ENCODE data around the gene SPG7. TPM values are rescaled to one million over a fixed set of nuclear protein-coding genes. Genes with fewer than 3 reads are reported as not detected.

SPG7 gene
- total and polyA plus RNA-seq, 12 donors = 69.8 to 145 (median 101) TPM

DNA sequence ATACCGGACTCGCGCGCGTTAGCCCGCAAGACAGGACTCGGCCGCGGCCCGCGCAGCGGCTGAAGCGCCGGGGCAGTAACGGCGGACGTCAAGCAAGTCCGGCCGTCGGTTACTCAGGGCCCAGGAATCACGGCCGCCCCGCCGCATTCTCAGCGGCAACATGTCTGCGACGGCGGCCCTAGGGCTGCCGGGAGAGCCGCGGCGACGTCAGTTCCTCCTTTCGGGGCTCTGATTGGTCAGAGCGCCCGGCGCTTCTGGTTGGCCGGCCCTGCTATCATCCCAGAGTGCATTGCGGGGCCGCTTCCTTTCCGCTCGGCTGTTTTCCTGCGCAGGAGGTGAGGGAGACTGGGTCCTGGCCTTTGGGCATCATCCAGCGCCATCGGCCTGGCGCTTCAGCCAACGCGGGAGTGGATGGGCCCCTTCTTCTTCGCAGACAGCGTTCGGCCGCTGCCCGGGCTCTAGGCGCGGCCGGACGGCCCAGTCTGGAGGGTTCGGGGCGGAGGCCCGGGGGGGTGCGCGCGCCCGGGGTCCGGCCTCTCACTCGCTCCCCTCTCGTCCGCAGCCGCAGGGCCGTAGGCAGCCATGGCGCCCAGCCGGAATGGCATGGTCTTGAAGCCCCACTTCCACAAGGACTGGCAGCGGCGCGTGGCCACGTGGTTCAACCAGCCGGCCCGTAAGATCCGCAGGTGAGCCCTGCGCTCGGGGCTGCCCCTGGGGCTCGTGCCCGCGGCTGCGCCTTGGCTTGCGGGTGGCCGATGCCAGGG, 52.4 kb downstream of the SPG7 start, which contains the start of gene RPL13:
Gene RPL13, plus strand, starts transcription at position 305 of the 764 bp plus-strand sequence. Its CDS starts 278 bp downstream, at position 583.
- H3K36me3 ChIP-seq = peaks cover 0 to 63% (median 35%) of the 10 kb centered on the region in 9 donors
- peak; percentile 94 to 95 for DNase-seq
- TF ChIP-seq, protein P1, sequence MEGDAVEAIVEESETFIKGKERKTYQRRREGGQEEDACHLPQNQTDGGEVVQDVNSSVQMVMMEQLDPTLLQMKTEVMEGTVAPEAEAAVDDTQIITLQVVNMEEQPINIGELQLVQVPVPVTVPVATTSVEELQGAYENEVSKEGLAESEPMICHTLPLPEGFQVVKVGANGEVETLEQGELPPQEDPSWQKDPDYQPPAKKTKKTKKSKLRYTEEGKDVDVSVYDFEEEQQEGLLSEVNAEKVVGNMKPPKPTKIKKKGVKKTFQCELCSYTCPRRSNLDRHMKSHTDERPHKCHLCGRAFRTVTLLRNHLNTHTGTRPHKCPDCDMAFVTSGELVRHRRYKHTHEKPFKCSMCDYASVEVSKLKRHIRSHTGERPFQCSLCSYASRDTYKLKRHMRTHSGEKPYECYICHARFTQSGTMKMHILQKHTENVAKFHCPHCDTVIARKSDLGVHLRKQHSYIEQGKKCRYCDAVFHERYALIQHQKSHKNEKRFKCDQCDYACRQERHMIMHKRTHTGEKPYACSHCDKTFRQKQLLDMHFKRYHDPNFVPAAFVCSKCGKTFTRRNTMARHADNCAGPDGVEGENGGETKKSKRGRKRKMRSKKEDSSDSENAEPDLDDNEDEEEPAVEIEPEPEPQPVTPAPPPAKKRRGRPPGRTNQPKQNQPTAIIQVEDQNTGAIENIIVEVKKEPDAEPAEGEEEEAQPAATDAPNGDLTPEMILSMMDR (IDR thresholded peaks at IDR 0.05) = peak in 1 of 9 donors; percentile 18
- peak within 1 kb of the TSS; percentile 85 to 99 (median 96) for H3K27ac ChIP-seq
- peaks cover 21 to 68% (median 52%) of the 10 kb centered on the region in 9 donors for H3K4me1 ChIP-seq
- peak within 1 kb of the TSS; percentile 70 to 98 (median 84) for H3K4me3 ChIP-seq
- H3K9me3 ChIP-seq = no peaks in the 10 kb centered on the region
- ATAC-seq = peak; percentile 93 to 98 (median 97)
- H3K27me3 ChIP-seq = no peaks in the 10 kb centered on the region
- WGBS, 2 donors = 1% methylated on average over 69 to 87 of the region's 87 CpGs
- intact Hi-C loops (cut with DNase I) = loop anchor here in 3 of 10 donors (5.0 to 10.0 kb wide), 4 partner anchors 56 to 318 kb away; partner anchors contain the start of genes SPG7 (in 1 of the 3), VPS9D1 (in 1 of the 3) and ZNF276 (in 1 of the 3)

DNA sequence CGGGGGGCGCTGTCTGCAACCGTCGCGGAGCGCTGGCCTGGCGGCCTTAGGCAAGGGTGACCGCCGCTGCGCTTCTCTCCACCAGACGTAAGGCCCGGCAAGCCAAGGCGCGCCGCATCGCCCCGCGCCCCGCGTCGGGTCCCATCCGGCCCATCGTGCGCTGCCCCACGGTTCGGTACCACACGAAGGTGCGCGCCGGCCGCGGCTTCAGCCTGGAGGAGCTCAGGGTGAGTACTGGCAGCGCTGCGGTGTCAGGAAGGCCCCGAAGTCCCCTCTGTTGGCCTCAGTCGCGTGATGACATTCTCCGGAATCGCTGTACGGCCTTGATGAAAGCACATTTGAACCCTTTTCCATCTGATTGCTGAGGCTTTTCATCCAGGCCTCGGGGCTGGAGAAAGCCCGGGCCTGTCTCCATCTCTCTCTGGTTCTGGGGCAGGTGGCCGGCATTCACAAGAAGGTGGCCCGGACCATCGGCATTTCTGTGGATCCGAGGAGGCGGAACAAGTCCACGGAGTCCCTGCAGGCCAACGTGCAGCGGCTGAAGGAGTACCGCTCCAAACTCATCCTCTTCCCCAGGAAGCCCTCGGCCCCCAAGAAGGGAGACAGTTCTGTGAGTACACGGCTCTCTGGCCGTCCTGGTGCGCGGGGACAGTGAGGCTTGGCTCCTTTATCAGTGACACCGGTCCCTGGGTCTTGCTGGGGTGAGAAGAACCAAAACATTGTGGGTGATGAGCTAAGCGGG, 53.1 kb downstream of the SPG7 start:
- Histone ChIP-seq H3K27me3 (no peaks in the 10 kb centered on the region), H3K4me3 (peak overlapping the region; percentile 70 to 98 (median 84)), H3K9me3 (no peaks in the 10 kb centered on the region), H3K27ac (peak overlapping the region; percentile 85 to 99 (median 96)), H3K36me3 (peaks cover 0 to 55% (median 28%) of the 10 kb centered on the region in 9 donors), H3K4me1 (peaks cover 29 to 75% (median 60%) of the 10 kb centered on the region in 9 donors)
- peak in 4 of 8 donors; percentile 0 to 14 (median 8) for ATAC-seq
- 4 to 7% methylated on average over 52 to 58 of the region's 58 CpGs for WGBS, 2 donors
- TF ChIP-seq, protein P1 (IDR thresholded peaks at IDR 0.05) = no peak
- no peak for DNase-seq
- intact Hi-C loops (cut with DNase I) = loop anchor here in 3 of 10 donors (5.0 to 10.0 kb wide), 4 partner anchors 57 to 319 kb away; partner anchors contain the start of genes SPG7 (in 1 of the 3), VPS9D1 (in 1 of the 3) and ZNF276 (in 1 of the 3)

DNA sequence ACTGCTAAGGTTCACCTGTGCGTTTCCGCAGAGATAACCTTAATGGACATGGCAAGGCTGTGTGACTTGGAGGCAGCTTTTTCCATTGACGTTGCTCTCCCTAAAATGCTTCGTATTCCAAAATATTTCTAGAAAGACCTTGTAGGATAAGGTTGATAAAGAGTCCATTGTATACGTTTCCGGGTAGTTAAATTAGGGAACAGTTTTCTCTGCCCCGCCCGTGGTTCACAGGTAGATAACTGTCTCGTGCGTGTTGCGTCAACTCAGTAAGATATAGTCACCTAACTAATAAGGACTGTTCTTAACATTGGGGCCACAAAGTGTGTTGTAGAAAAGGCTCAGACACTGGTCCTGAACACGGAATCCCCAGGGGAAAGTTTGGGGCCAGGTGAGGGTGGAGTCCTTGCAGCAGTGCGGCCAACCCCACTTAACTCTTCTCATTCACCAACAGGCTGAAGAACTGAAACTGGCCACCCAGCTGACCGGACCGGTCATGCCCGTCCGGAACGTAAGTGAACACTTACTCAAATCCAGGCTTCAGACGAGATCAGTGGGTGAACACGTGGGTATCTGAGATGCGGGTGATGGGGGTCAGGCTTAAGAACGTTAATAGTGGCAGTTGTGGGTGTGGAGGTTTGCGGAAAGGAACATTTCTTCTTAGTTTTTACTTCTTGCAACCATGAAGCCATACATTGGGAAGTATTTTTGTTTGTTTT, 53.8 kb downstream of the SPG7 start:
- peak overlapping the region in 5 of 10 donors; percentile 95 to 99 (median 96) for H3K27ac ChIP-seq
- DNase-seq (no peak), ATAC-seq (no peak)
- 63 to 65% methylated on average over 23 of the region's 23 CpGs for WGBS, 2 donors
- H3K4me1 ChIP-seq = peaks cover 29 to 75% (median 62%) of the 10 kb centered on the region in 9 donors
- H3K36me3 ChIP-seq = peaks cover 0 to 48% (median 28%) of the 10 kb centered on the region in 9 donors
- intact Hi-C loops (cut with DNase I) = loop anchor here in 3 of 10 donors (5.0 to 10.0 kb wide), 4 partner anchors 57 to 320 kb away; partner anchors contain the start of genes SPG7 (in 1 of the 3), VPS9D1 (in 1 of the 3) and ZNF276 (in 1 of the 3)
- TF ChIP-seq, protein P1 (IDR thresholded peaks at IDR 0.05) = no peak
- H3K4me3 ChIP-seq = peak overlapping the region; percentile 70 to 98 (median 84)
- no peaks in the 10 kb centered on the region for H3K9me3 ChIP-seq
- H3K27me3 ChIP-seq = no peaks in the 10 kb centered on the region
